Retina (tissue), 1 donor: ENCODE data around the gene ANKAR.
"Not testable (repeated sequence)": the region's sequence is repeated elsewhere in the genome, so short reads cannot be mapped to it uniquely, and the experiment has no call there.

Experiments
- DNase-seq: peaks from one replicate; pipeline ENCODE4 v3.0.0-alpha.2; 2016

The ANKAR gene

DNA sequence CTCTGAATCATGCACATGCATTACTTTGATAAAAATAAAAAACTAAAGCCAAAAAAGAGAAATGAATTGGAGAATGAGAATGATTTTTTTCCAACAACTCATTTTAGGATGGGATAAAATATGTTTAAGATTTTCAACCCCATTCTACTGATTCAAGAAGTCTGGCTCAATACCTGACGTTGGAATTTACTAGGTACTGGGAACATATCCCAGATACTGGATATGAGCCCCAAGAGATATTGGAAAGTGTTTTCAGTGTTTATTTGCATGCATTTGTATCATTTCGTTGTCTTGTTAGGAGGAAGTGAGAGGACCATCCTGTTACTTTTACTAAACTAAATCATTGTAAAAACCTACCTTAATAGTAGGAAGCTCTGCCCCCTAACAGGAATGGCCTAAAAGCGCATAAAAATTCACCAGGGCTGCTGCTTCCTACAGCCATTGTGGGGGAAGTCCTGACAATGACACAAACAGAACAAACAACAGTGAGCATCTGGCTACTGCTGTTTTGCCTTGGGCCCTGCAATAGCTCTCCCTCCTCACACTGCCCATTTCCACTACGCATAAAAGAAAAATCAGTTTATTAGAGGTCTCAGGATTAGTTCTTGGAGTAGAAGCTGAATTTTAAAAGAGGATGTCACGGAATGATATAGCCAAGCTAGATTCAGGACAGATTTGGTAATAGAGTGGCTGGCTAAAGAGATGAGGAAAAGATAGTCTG lies 35.2 kb downstream of the ANKAR start:
- no peak for DNase-seq

- DNase-seq, result not testable (repeated sequence)
Measured at GRCh38 chr2:189717593-189717992, 43.1 kb downstream of the ANKAR start.

DNA sequence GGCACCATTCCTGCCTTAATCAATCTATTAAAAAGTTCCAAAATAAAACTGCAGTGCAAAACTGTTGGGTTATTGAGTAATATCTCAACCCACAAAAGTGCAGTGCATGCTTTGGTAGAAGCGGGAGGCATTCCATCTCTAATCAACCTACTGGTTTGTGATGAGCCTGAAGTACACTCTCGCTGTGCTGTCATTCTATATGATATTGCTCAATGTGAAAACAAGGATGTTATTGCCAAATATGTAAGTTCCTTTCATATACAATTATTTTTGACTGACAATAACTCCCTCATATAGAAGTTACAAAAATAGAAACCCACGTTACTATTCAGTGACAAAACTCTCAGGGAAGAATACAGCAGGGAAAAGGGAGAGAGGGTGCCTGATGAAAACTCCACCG lies 45.1 kb downstream of the ANKAR start:
- no peak for DNase-seq

GRCh38 chr2:189723192-189723591 lies 48.7 kb downstream of the ANKAR start:
- DNase-seq, result no peak
